GM19099 (cell line): ENCODE results near the gene CSE1L.

Source experiments
- POLR2A ChIP-seq: IDR thresholded peaks from 3 replicates; pipeline ENCODE4 v1.6.1; 2011; ENCODE audit warnings: low read depth; ENCODE audit not compliant: insufficient read length; ENCODE audit errors: extremely low read depth

The CSE1L gene

DNA sequence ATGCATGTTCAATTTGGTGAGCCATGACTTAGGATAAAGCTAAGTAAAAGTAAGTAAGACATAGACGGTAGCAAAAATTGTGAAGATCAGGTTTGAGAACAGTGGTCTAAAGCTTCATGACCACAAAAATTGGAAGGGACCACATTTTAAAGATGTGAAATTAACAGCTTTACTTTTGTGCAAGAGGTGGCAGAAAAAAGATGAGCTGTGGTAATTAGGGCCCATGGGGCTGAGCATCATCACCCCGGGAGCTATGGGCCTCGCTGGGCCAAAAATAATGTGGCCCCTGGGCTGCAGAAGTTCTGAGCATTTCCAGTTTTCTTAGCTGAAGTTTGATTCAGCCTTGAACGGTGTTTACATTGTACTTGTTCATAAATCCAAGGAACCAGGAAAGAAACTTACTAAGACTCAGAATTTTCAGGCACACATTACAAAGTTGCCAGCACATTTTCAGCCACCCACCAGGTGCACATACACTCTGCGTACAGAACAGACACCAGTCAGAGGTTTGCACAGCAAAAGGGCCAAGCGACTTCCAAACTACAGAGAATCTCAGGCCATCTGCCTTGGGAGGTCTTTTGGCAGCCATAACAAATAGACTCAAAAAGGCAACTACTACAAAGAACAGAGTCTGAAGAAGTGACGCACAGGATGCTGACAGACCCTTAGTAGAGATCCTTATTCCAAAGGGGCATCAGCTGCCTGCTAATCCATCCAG is 57.7 kb downstream of the CSE1L start:
- no peak for TF ChIP-seq POLR2A

DNA sequence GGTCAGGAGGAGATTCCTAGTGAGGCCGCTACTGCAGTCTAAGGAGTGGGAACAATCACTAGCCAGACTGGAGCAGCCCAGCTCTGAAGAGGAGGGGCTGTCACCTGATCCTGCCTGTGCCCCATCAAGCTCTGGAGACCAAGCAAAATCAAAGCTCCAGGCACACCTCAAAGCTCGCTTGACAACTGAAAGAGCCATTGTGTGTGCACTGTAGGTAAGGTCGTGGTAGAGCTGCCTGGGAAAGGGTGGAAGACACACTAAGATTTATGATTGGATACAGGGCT is 58.2 kb downstream of the CSE1L start:
- no peak for TF ChIP-seq POLR2A

DNA sequence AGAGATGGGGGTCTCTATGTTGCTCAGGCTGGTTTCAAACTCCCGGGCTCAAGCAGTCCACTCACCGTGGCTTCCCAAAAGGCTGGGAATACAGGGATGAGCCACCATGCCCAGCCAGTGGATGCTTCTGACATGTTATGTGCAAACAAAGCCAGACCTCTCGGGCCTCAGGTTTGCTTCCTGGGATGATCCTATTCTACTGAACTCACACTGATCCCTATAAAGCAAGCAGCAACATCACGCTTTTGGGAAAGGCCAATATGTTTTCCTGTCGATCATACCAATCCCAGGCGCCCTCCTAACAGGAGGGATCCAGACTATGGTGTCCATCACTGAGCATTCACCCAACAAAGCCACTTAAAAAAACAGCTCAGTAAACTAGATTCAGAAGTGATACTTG is 60.2 kb downstream of the CSE1L start:
- TF ChIP-seq POLR2A: no peak

DNA sequence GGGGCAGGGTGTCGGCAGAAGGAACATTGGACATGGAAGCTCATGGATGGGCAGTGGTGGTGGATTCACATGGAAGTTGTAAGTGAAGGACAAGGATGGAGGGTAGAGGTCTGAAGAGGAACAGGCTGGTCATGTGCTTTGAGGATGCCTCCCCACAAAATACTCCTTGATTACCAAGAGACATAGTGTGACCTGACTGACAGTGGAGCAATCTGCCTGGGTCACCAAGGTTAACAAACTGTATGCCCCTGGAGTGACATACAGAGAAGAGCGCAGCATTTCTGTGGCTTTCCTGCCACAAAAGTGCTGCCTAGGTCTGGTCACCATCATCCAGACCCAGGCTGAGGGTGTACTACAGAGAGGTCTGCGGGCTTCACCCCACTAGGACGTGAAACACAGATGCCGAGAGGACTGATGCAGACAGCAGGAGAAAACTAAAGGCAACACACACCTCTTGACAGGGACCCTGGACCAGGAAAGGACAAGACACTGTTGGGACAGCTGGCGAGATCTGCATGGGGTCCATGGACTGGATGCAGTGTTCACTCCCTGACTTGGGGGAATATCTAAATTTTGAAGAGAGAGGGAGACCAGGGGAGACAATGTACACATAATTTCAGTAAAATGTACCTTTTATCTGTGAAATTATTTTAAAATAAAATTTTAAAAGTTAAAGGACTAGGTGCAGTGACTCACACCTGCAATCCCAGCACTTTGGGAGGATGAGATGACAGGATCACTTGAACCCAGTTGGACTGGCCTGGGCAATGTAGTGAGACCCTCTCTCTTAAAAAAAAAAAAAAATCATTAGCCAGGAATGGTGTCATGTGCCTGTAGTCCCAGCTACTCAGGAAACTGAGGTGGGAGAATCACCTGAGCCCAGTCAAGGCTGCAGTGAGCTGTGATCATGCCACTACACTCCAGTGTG is 64.9 kb downstream of the CSE1L start:
- TF ChIP-seq POLR2A: no peak

DNA sequence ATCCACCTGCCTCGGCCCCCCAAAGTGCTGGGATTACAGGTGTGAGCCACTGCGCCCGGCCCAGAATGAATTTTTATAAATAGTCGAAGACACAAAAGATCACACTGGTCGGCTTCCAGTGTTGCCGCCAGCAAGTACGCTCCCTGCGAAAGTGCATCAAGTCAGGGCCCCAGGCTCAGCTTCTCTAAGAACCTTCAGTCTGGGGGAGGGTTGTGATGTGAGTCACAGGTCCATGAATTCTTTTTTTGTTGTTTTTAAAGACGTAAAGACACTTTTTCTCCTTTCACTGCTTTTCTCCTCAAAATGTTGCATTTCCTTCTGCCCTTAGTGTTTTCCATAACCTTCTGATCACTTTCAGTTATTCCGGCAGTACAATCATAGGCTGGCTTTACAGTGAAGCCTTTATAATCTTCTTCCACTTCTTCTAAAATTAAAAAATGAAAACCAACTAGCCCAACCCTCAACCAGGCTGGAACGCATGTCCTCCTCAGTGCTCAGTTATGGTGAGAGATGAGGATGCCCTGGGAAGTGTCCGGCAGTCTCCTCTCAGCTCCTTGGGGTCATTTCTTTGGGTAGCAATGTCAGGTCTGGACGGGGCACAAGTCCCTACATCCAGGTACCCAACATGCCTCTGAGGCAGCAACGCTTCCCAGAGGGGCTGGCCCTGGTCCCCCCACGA is 66.6 kb downstream of the CSE1L start:
- TF ChIP-seq POLR2A: no peak

DNA sequence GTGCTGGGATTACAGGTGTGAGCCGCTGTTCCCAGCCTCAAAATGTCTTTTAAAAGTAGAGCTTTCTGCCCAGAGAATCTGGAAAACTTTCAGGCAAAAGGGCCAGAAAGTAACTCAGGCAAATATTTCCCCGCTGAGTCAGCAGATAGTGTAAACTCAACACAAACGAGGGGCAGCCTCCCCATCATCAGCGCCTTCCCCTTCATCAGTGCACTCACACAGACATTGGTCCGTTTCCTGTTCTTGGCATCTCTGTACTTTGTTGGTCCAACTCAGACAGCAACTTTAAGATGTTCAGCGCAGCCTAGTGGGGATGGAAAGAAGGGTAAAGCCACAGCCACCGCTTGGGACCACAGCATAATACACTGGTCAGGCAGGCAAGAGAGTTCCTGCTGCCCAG is 69.5 kb downstream of the CSE1L start:
- TF ChIP-seq POLR2A: no peak

DNA sequence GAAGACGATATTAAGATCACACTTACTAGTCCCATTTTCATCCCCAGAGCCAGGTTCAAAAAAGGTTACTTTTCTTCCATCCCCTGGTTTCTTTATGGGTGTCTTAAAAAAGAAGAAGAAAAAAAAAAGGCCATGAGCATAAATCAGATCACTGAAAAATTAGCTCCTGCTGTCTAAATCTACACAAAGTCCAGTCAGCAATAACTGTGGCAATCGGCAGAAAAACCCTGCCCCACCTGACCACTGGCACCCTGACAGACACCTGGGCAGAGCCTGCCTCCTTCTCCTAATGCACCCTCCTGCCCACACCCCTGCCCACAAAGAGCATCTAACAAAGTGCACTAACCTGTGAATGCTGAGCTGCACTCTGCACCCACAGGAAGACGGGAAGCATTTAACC is 72.2 kb downstream of the CSE1L start:
- no peak for TF ChIP-seq POLR2A

DNA sequence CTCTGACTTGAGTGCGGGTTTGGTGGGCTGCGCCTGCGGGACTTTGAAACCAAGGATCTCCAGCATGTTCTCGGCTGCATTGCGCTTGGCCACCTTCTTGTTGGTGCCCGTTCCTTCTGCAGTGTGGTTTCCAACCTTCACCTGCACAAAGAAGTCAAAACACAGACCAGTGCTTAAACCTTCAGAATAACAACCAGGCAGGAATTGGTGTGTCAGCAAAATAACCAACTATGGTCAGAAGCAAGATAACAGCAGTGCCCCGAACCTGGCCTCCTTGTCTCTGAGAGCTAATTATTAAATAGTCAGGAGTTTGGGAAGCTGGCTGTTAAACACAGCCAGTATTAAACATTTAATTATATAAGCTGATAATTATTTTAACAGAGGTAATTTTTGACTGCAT is 73.9 kb downstream of the CSE1L start:
- TF ChIP-seq POLR2A: no peak

DNA sequence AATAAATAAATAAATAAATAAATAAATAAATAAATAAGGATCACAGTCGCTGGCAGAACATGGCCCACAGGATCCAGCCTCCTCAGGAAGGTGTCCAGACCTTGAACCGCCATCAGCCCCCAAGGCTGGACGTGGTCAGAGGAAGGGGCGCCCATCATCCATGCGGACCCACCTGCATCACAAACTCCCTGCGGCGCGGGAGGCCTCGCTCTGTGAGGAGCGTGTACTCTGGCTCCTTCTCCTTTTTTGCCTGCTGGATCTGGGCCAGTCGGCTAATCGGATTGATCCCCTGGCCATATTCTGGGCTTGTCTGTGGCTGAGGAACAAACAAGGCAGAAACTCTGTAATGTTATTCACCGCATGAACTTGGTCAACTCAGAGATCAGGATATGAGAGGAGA is 76.8 kb downstream of the CSE1L start:
- no peak for TF ChIP-seq POLR2A

DNA sequence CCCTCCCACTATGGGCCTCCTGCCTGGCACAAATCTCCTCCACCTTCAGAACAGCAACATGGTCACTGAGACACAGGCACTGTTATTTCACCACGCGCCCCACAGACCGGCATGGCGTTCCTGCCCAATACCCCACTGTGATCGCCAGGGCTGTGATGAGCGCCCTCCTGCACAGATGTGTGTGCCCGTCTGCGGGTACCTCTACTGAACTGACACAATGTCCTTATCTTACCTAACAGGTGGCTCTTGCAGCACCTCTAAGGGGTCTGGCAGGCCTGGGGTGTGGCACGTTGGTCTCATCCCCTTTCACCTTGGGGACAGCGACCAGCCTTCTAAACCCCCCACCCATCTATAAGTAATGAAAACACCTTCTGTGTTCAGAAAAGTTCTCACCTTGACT is 77.9 kb downstream of the CSE1L start:
- TF ChIP-seq POLR2A: no peak

DNA sequence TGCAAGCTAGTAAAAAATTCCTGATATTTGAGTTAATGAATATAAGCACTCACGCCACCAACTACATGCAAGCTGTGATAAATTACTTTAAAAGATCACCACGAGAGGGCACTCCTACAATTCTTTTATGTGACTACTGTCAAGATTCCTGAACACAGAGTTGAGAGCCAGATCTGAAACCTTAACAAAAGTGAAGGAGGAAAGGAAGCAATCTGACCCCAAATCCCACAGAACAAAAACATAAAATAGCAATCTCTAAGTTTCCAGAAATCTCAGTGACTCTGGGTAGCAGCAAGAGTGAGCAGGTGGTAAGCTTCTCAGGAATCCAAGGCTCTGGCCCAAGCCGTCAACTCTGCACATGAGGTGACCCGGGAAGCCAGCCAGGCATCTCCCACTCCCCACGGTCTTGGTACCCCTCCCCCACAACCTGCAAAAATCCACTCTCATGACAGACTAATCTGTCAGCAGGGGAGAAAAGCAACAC is 86.9 kb downstream of the CSE1L start:
- no peak for TF ChIP-seq POLR2A

DNA sequence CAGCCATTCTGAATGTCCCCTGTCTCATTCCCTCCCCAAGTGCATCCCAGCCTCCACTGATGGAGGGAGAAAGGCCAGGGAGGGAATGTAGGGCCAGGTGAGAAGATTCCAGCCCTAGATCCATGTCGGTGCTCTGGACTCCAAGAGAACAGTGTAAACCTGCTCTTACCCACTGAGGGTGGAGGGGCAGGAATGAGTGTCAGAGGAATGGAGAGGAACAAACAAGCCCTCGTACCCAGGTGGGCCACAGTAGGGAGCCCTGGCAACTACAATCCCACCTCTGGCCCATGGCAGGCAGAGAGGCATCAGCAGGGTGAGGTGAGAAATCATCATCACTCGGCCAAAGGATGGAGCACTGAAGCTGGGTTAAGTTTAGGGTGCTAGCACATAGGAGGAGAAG is 87.5 kb downstream of the CSE1L start:
- no peak for TF ChIP-seq POLR2A

DNA sequence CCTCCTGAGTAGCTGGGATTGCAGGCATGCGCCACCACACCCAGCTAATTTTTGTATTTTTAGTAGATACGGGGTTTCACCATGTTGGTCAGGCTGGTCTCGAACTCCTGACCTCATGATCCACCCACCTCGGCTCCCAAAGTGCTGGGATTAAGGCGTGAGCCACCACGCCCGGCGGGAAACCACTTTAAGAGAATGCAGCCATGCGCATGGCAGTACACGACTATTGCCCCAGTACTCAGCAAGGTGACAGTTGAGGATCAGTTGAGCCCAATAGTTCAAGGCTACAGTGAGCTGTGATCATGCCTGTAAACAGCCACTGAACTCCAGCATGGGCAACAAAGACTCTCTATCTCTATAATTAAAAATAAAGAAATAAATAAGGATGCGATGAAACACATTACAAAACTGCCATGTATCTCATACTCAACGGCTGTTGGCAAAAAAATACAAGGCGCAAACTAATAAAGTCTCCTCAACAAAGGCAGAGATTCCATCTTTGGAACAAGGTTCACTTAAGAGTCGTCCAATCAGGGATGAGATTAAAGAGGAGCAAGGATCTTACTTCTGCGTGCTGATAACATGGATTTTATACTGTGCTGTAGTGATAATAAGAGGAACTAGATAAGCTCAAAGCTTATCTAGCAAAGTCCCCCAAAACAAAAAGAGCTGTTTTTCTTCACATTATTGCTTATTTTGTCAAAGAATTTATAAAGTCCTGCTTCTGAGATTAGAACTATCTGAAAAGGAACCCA is 90.9 kb downstream of the CSE1L start:
- TF ChIP-seq POLR2A: no peak

DNA sequence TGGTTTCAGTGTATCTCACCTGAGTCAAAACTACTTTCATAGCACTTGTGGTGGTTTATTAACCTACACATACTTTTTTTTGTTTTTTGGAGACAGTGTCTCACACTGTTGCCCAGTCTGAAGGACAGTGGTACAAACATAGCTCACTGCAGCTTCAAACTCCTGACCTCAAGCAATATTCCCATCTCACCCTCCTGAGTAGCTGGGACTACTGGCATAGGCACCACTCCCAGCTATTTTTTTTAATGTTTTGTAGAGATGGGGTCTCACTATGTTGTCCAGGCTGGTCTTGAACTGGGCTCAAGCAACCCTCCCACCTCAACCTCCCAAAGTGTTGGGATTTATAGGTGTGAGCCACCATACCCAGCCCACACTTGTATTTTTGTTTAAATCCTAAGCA is 92.3 kb downstream of the CSE1L start:
- no peak for TF ChIP-seq POLR2A

DNA sequence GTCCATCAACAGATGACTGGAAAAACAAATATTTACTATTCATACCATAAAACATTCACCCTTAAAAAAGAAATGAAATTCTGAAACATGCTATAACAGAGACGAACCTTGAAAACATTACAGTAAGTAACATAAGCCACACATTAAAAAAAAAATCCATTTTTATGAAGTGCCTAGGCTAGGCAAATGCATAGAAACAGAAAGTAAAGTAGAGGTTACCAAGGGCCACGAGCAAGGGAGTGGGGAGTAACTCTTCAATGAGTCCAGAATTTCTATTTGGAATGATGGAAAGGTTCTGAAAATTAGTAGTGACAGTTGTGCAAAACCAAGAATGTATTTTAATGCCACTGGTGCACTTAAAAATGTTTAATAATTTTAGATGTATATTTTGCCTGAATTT is 94.3 kb downstream of the CSE1L start:
- no peak for TF ChIP-seq POLR2A
